AG09309 (cell line): ENCODE data around the gene SLC43A2.
A peak's percentile ranks its signal among the peaks of the same experiment; 100 is the strongest.

Experiments
- DNase-seq: peaks from one replicate; pipeline ENCODE4 v3.0.0-alpha.2; 2010; ENCODE audit warnings: low read depth
- H3K4me3 ChIP-seq: 2 replicates; pipeline ENCODE4 v1.5.1; 2011; ENCODE audit warnings: mild to moderate bottlenecking, low read depth, low read length, moderate library complexity; ENCODE audit not compliant: control insufficient read depth
- TF ChIP-seq, protein P1 (sequence below): IDR thresholded peaks from 2 replicates; pipeline ENCODE4 v1.5.1; 2011; ENCODE audit warnings: mild to moderate bottlenecking, low read depth, low read length, inconsistent platforms; ENCODE audit not compliant: insufficient read depth, control insufficient read depth; ENCODE audit errors: missing control alignments

The SLC43A2 gene

DNA sequence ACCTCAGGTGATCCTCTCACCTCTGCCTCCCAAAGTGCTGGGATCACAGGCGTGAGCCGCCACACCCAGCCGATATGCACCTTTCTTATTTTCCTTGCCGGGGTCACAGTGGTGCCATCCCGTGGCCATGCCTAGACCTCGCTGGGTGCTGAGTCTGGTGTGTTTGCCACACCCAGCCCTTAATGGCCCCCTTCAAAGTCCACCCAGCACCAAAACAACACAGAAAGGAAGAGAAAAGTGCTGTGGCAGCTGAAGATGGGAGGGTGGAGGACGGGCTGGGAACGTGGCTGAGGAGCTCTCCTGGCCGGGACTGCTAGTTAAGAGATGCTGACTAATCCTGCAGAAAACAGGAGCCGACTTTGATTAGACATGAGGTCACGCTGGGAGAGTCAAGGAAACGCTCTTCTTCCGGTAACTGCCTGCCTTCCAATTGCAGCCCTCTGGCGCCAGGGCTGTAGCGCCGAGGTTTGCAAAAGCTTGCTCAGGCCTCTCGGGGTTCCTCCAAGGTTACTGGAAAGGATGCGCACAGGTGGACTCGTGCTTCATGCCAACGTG, 10.9 kb downstream of the SLC43A2 start:
- peak overlapping the region; percentile 15 for H3K4me3 ChIP-seq
- peak; percentile 65 for DNase-seq
- TF ChIP-seq, protein P1, sequence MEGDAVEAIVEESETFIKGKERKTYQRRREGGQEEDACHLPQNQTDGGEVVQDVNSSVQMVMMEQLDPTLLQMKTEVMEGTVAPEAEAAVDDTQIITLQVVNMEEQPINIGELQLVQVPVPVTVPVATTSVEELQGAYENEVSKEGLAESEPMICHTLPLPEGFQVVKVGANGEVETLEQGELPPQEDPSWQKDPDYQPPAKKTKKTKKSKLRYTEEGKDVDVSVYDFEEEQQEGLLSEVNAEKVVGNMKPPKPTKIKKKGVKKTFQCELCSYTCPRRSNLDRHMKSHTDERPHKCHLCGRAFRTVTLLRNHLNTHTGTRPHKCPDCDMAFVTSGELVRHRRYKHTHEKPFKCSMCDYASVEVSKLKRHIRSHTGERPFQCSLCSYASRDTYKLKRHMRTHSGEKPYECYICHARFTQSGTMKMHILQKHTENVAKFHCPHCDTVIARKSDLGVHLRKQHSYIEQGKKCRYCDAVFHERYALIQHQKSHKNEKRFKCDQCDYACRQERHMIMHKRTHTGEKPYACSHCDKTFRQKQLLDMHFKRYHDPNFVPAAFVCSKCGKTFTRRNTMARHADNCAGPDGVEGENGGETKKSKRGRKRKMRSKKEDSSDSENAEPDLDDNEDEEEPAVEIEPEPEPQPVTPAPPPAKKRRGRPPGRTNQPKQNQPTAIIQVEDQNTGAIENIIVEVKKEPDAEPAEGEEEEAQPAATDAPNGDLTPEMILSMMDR, result peak; percentile 10

DNA sequence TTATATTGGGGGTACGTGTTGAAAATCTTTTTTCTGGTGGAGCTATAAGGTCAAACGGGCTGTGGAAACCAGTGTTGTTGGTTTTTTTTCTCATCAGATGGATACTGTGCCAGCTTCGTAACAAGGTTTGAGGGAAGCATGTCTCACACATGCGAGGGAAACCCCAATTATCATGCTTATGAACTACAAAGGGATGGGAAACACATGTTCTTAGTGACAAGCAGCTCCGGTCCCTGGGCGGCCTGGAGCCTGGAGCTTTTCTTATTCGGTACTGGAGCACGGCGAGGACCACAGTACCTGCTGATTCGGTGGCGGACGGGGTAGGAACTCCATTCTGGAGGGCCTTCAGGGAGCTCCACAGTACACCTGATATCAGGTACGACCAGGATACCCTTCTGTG, 12.5 kb downstream of the SLC43A2 start:
- DNase-seq, result no peak
- no peak overlapping the region for H3K4me3 ChIP-seq
- TF ChIP-seq, protein P1, result no peak

DNA sequence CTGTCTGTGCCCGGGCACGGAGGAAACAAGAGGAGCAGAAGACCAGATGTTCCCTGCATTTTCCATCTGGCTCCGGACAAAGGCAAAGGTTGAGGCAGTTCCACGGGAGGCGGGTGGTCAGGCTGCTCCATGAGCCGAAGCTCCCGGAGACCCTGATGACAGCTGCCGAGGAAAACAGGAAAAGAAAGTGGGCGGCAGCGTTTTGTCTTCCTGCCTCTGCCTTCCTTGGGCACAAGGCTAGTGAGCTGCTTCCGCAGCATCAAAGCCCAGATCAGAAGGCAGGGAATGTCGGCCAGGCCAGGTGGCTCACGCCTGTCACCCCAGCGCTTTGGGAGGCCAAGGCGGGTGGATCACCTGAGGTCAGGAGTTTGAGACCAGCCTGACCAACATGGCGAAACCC, 16.2 kb downstream of the SLC43A2 start:
- TF ChIP-seq, protein P1, result no peak
- no peak overlapping the region for H3K4me3 ChIP-seq
- DNase-seq, result no peak

DNA sequence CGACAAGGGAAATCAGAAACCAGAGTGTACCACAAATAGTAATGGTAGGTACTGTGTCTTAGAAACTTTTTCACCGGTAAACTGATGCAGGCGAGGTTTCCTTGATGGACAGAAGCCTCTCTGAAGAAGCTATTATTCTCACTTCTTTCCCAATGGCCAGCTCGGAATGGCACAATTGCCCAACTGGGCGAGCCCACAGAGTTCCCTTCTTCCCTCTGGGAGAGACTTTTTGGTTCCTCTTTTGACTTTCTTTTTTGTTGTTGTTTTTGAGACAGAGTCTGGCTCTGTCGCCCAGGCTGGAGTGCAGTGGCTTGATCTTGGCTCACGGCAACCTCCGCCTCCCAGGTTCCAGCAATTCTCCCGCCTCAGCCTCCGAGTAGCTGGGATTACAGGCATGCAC, 16.9 kb downstream of the SLC43A2 start:
- TF ChIP-seq, protein P1, result no peak
- H3K4me3 ChIP-seq, result no peak overlapping the region
- DNase-seq, result no peak

DNA sequence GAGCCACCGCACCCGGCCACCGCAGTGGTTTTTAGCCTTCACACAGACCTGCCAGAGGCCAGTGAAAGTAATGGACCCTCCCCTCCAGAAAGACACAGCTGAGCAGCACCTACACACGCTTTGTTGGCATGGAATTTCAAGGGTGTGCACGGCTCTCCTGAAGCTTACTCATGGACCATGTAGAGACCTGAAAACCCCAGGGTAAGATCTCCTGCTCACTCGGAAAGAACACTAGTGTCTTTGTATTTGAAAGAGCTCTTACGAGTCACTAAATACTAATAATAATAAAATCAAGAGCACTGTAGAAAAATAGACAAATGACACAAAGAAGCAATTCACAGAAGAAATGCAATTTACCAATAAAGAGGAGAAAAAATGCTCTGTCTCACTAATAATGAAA, 20.0 kb downstream of the SLC43A2 start:
- no peak for DNase-seq
- TF ChIP-seq, protein P1, result no peak
- no peak overlapping the region for H3K4me3 ChIP-seq

DNA sequence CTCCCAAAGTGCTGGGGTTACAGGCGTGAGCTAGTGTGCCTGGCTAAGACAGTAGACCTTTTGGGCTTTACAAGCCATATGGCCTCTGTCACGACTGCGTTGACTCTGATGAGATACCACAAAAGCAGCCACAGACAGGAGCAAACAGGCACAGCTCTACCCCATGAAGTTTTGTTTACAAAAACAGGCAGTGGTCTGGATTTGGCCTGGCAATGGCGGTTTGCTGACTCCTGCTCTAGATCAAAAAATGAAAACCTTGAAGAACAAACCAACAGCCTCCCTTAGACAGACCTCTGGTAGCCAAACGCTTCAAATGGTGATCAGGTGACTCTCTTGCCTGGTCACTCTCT, 20.7 kb downstream of the SLC43A2 start:
- DNase-seq, result no peak
- TF ChIP-seq, protein P1, result no peak
- no peak overlapping the region for H3K4me3 ChIP-seq
